Measurements from ENCODE around the gene SLC39A11.

GRCh38 chr17:73133911-73134649 is 41.6 kb upstream of the SLC39A11 start:
- TF ChIP-seq EZH2 (IDR thresholded peaks at IDR 0.05): no peak
- no peak for TF ChIP-seq CTCF (IDR thresholded peaks at IDR 0.05)
